PC-3 (cell line): ENCODE results near the gene PADI2. TPM values are rescaled to one million over a fixed set of nuclear protein-coding genes. Genes with fewer than 3 reads are reported as not detected.

ENCODE experiments used
- ATAC-seq: fragments of 200-7000 bp; cut with Tn5 transposase; 2 replicates; pipeline ENCODE4 v1.9.1; 2020; ENCODE audit warnings: mild to moderate bottlenecking, moderate library complexity
- BruUV-seq: library from RNA; stranded (reverse); fragments of 400-500 nt; replicated peaks from 2 replicates; lab custom pipeline; 2021; lab: Mats Ljungman, UMichigan
- CTCF ChIA-PET: fragments of 300-600 bp; sonication (Branson Sonifier 250); formaldehyde crosslinking; loops from one replicate; lab custom pipeline; 2022; ENCODE audit warnings: antibody characterized with exemption; lab: Charles Lee
- POLR2A ChIA-PET: fragments of 300-600 bp; sonication (Branson Sonifier 250); formaldehyde crosslinking; loops from one replicate; lab custom pipeline; 2022; ENCODE audit warnings: antibody characterized with exemption; ENCODE audit not compliant: unreplicated experiment; lab: Charles Lee
- DNase-seq: peaks from one replicate; pipeline ENCODE4 v3.0.0-alpha.2; 2015
- H2AFZ ChIP-seq: fragments of 300-600 bp; sonication (generic); 2 replicates; pipeline ENCODE4 v1.6.0; 2016; ENCODE audit warnings: antibody characterized with exemption, low read length
- H3F3A ChIP-seq: fragments of 300-600 bp; sonication (generic); one replicate; pipeline ENCODE4 v1.6.0; 2017; ENCODE audit warnings: antibody characterized with exemption, low read length, control low read depth, mild to moderate bottlenecking; ENCODE audit not compliant: unreplicated experiment
- H3K27ac ChIP-seq: fragments of 300-600 bp; sonication (generic); 2 replicates; pipeline ENCODE4 v1.5.1; 2016; ENCODE audit warnings: mild to moderate bottlenecking, low read length
- H3K27me3 ChIP-seq: fragments of 300-600 bp; sonication (generic); 2 replicates; pipeline ENCODE4 v1.6.1; 2016; ENCODE audit warnings: low read length, mixed read lengths
- H3K36me3 ChIP-seq: fragments of 300-600 bp; sonication (generic); 2 replicates; pipeline ENCODE4 v1.6.1; 2016; ENCODE audit warnings: low read depth, mixed run types, low read length, mixed read lengths
- H3K4me1 ChIP-seq: fragments of 300-600 bp; sonication (generic); 2 replicates; pipeline ENCODE4 v1.5.1; 2016; ENCODE audit warnings: low read length; ENCODE audit not compliant: insufficient read depth
- H3K4me2 ChIP-seq: fragments of 300-600 bp; sonication (generic); 2 replicates; pipeline ENCODE4 v1.6.0; 2016; ENCODE audit warnings: low read length
- H3K4me3 ChIP-seq: fragments of 300-600 bp; sonication (generic); 2 replicates; pipeline ENCODE4 v1.5.1; 2016; ENCODE audit warnings: mild to moderate bottlenecking, low read length, mixed read lengths
- H3K79me2 ChIP-seq: fragments of 300-600 bp; sonication (generic); 2 replicates; pipeline ENCODE4 v1.6.1; 2017; ENCODE audit warnings: low read length, mixed read lengths
- H3K9ac ChIP-seq: fragments of 300-600 bp; sonication (generic); 2 replicates; pipeline ENCODE4 v1.6.0; 2016; ENCODE audit warnings: mild to moderate bottlenecking, low read length
- H3K9me2 ChIP-seq: fragments of 300-600 bp; sonication (generic); replicated peaks from 2 replicates; pipeline ENCODE4 v1.6.1; 2016; ENCODE audit warnings: mixed run types, low read length, mixed read lengths
- H3K9me3 ChIP-seq: fragments of 300-600 bp; sonication (generic); 2 replicates; pipeline ENCODE4 v1.6.1; 2016; ENCODE audit warnings: low read length, mixed read lengths
- H4K20me1 ChIP-seq: fragments of 300-600 bp; sonication (generic); 2 replicates; pipeline ENCODE4 v1.6.1; 2016; ENCODE audit warnings: low read length, mixed read lengths
- EZH2 ChIP-seq: fragments of 300-600 bp; sonication (generic); IDR thresholded peaks from one replicate; pipeline ENCODE4 v1.6.1; 2017; ENCODE audit warnings: antibody characterized with exemption, mild to moderate bottlenecking, low read length; ENCODE audit not compliant: unreplicated experiment
- EZH2phosphoT487 ChIP-seq: fragments of 300-600 bp; sonication (generic); IDR thresholded peaks from 2 replicates; pipeline ENCODE4 v1.6.1; 2018; ENCODE audit warnings: mild to moderate bottlenecking, antibody characterized with exemption, low read length, borderline replicate concordance
- intact Hi-C: fragments of 100-400 bp; cut with micrococcal nuclease; formaldehyde crosslinking; loops from 2 replicates; pipeline ENCODE4 v1.9.0; 2023
- total RNA-seq: library from RNA; depleted of rRNA; stranded (reverse); fragments of >200 nt; gene quantifications from 2 replicates; pipeline ENCODE4 v1.2.3, GENCODE V29; 2014
- TF ChIP-seq, protein P1 (sequence below): fragments of 300-600 bp; sonication (generic); conservative IDR thresholded peaks from 2 replicates; pipeline ENCODE4 v1.5.1; 2017; ENCODE audit warnings: antibody characterized with exemption, low read depth, mild to moderate bottlenecking, low read length

PADI2 gene
- total RNA-seq, 1 experiment from 2014 or later: 2.4 TPM

DNA sequence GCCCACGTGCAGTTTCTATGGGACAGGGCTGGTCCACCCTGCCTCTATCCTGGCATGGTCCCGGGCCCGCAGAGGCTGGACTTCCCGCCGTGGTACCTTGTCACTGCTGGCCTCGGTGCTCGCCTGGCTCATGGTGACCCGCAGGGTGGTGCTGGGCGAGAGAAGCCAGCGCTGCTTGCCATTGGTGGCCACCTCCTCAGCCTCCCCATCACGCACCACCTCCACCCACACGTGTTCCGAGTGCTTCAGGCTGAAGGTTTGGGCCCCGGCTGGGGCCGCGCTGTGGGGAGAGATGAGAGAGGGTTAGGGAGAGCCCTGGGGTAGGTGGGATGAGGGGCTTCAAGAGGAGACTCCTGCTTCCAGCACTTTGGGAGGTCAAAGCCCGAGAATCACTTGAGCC is 14.5 kb downstream of the PADI2 start:
- H3K36me3 ChIP-seq: no peaks in the 10 kb centered on the region
- H3K4me2 ChIP-seq: no peak overlapping the region
- DNase-seq (no peak), ATAC-seq (no peak)
- no peak for TF ChIP-seq EZH2
- TF ChIP-seq, protein P1, sequence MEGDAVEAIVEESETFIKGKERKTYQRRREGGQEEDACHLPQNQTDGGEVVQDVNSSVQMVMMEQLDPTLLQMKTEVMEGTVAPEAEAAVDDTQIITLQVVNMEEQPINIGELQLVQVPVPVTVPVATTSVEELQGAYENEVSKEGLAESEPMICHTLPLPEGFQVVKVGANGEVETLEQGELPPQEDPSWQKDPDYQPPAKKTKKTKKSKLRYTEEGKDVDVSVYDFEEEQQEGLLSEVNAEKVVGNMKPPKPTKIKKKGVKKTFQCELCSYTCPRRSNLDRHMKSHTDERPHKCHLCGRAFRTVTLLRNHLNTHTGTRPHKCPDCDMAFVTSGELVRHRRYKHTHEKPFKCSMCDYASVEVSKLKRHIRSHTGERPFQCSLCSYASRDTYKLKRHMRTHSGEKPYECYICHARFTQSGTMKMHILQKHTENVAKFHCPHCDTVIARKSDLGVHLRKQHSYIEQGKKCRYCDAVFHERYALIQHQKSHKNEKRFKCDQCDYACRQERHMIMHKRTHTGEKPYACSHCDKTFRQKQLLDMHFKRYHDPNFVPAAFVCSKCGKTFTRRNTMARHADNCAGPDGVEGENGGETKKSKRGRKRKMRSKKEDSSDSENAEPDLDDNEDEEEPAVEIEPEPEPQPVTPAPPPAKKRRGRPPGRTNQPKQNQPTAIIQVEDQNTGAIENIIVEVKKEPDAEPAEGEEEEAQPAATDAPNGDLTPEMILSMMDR: no peak
- TF ChIP-seq EZH2phosphoT487: no peak
- H3K9me3 ChIP-seq: no peaks in the 10 kb centered on the region
- no peaks in the 10 kb centered on the region for H3F3A ChIP-seq
- H3K79me2 ChIP-seq: no peaks in the 10 kb centered on the region
- H3K4me1 ChIP-seq: no peaks in the 10 kb centered on the region
- no TSS peak for BruUV-seq
- no peaks in the 10 kb centered on the region for H3K9me2 ChIP-seq
- CTCF ChIA-PET: no interaction called here
- H3K27ac ChIP-seq: no peak overlapping the region
- intact Hi-C loops: no loop called here
- no peak overlapping the region for H3K4me3 ChIP-seq
- POLR2A ChIA-PET: no interaction called here
- no peaks in the 10 kb centered on the region for H4K20me1 ChIP-seq
- H3K9ac ChIP-seq: no peak overlapping the region
- H3K27me3 ChIP-seq: no peaks in the 10 kb centered on the region
- no peak overlapping the region for H2AFZ ChIP-seq

DNA sequence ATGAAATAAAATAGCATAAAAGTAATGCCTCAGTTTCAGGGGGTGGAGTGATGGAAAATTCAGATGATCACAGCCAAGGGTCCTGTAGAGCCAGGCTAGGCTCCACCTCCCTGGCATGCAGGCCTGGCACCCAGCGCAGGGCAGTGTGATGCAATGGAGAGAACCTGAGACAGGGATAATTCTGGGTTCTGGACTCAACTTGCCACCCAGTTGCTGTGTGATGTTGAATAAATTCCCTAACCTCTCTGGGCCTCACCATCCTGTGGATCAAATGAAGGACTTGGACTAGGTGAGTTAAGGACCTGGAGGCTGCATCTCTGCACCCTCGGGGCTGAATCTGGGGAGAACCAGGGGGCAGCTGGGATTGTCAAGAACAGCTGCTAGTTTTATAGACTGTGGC is 17.0 kb downstream of the PADI2 start:
- 0 out of 2 replicates have a peak, but pooled peaks cover 4% of the 10 kb centered on the region for H3K4me1 ChIP-seq
- H3K9ac ChIP-seq: no peak overlapping the region
- no peak for ATAC-seq
- no peaks in the 10 kb centered on the region for H3K36me3 ChIP-seq
- no peak overlapping the region for H2AFZ ChIP-seq
- no peaks in the 10 kb centered on the region for H3K9me2 ChIP-seq
- ChIA-PET POLR2A (no interaction called here), CTCF (no interaction called here)
- H4K20me1 ChIP-seq: no peaks in the 10 kb centered on the region
- intact Hi-C loops: no loop called here
- no peak overlapping the region for H3K27ac ChIP-seq
- BruUV-seq: no TSS peak
- H3K79me2 ChIP-seq: no peaks in the 10 kb centered on the region
- TF ChIP-seq EZH2phosphoT487 (no peak), EZH2 (no peak)
- TF ChIP-seq, protein P1: no peak
- no peaks in the 10 kb centered on the region for H3K9me3 ChIP-seq
- no peak overlapping the region for H3K4me2 ChIP-seq
- no peak for DNase-seq
- H3K27me3 ChIP-seq: no peaks in the 10 kb centered on the region
- no peaks in the 10 kb centered on the region for H3F3A ChIP-seq
- H3K4me3 ChIP-seq: no peak overlapping the region

DNA sequence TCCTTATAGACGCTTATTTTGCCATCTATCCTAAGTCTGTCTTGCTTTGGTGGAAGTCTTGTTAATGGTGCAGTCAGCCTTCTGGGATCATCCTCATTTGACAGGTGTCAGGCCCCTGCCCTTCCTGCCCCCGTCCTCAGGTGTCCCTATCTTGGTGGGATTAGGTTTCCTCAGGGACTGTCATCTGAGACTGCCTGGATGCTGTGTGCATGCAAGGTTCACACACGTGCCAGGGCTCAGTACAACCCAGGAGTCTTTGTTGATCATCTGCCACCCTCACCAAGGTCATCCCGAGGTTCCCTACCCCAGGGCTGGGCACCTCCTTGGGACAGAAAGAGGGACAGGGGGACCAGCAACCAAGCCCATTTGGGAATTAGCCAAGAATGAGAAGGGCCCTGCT is 18.0 kb downstream of the PADI2 start:
- H3K36me3 ChIP-seq: no peaks in the 10 kb centered on the region
- H3K4me1 ChIP-seq: 0 out of 2 replicates have a peak, but pooled peaks cover 4% of the 10 kb centered on the region
- TF ChIP-seq EZH2phosphoT487 (no peak), EZH2 (no peak)
- TF ChIP-seq, protein P1: no peak
- no peaks in the 10 kb centered on the region for H3K27me3 ChIP-seq
- H2AFZ ChIP-seq: no peak overlapping the region
- no peak overlapping the region for H3K27ac ChIP-seq
- intact Hi-C loops: no loop called here
- H3K9me2 ChIP-seq: no peaks in the 10 kb centered on the region
- H3K9me3 ChIP-seq: no peaks in the 10 kb centered on the region
- no peaks in the 10 kb centered on the region for H4K20me1 ChIP-seq
- no peak overlapping the region for H3K4me3 ChIP-seq
- CTCF ChIA-PET: no interaction called here
- ATAC-seq: no peak
- DNase-seq: no peak
- H3F3A ChIP-seq: no peaks in the 10 kb centered on the region
- BruUV-seq: no TSS peak
- POLR2A ChIA-PET: no interaction called here
- no peak overlapping the region for H3K9ac ChIP-seq
- H3K4me2 ChIP-seq: no peak overlapping the region
- H3K79me2 ChIP-seq: no peaks in the 10 kb centered on the region
